NCI-H446 (cell line): Measurements from ENCODE around the gene IRF2.
"Not testable (repeated sequence)": the region's sequence is repeated elsewhere in the genome, so short reads cannot be mapped to it uniquely, and the experiment has no call there.

ENCODE experiments used
- DNase-seq, 2 experiments: peaks; one replicate each; lab custom pipeline; 2025; lab: John Stamatoyannopoulos, UW

The IRF2 gene

GRCh38 chr4:184389978-184390900 lies 84.1 kb downstream of the IRF2 start:
- no peak for DNase-seq

GRCh38 chr4:184388106-184388505 lies 86.2 kb downstream of the IRF2 start:
- DNase-seq = no peak

- no peak for DNase-seq
Measured at GRCh38 chr4:184387351-184387750, 87.0 kb downstream of the IRF2 start.

GRCh38 chr4:184386271-184386781 lies 88.0 kb downstream of the IRF2 start:
- no peak for DNase-seq

GRCh38 chr4:184385705-184386141 lies 88.6 kb downstream of the IRF2 start:
- DNase-seq = no peak

GRCh38 chr4:184384810-184385557 lies 89.4 kb downstream of the IRF2 start:
- no peak for DNase-seq

GRCh38 chr4:184384056-184384809 lies 90.1 kb downstream of the IRF2 start:
- no peak for DNase-seq

- DNase-seq = no peak
Measured at GRCh38 chr4:184383497-184384055, 90.8 kb downstream of the IRF2 start.

GRCh38 chr4:184382189-184382846 lies 92.0 kb downstream of the IRF2 start:
- no peak for DNase-seq

GRCh38 chr4:184380707-184381106 lies 93.6 kb downstream of the IRF2 start:
- DNase-seq = no peak

GRCh38 chr4:184380214-184380613 lies 94.1 kb downstream of the IRF2 start:
- DNase-seq = not testable (repeated sequence)

GRCh38 chr4:184376923-184377322 lies 97.4 kb downstream of the IRF2 start:
- DNase-seq = no peak

- no peak for DNase-seq
Measured at GRCh38 chr4:184376126-184376838, 98.1 kb downstream of the IRF2 start.

GRCh38 chr4:184375623-184376022 lies 98.7 kb downstream of the IRF2 start:
- DNase-seq = not testable (repeated sequence)

- DNase-seq = no peak
Measured at GRCh38 chr4:184375027-184375426, 99.3 kb downstream of the IRF2 start.

- DNase-seq = no peak
Measured at GRCh38 chr4:184373886-184374405, 100.4 kb downstream of the IRF2 start.

- DNase-seq = no peak
Measured at GRCh38 chr4:184371390-184371787, 103.0 kb downstream of the IRF2 start.

GRCh38 chr4:184370711-184371389 lies 103.5 kb downstream of the IRF2 start:
- DNase-seq = no peak

GRCh38 chr4:184369871-184370270 lies 104.5 kb downstream of the IRF2 start:
- no peak for DNase-seq

GRCh38 chr4:184368731-184369130 lies 105.6 kb downstream of the IRF2 start:
- DNase-seq = no peak
